A673 (cell line): ENCODE results near the gene ATP2B2. TPM values are rescaled to one million over a fixed set of nuclear protein-coding genes. Genes with fewer than 3 reads are reported as not detected.

Experiments
- BruUV-seq: library from RNA; stranded (reverse); fragments of 400-500 nt; replicated peaks from 2 replicates; lab custom pipeline; 2021; lab: Mats Ljungman, UMichigan
- CTCF ChIA-PET: fragments of 300-600 bp; sonication (Branson Sonifier 250); formaldehyde crosslinking; loops from one replicate; lab custom pipeline; 2022; ENCODE audit warnings: antibody characterized with exemption; lab: Charles Lee
- POLR2A ChIA-PET: fragments of 300-600 bp; sonication (Branson Sonifier 250); formaldehyde crosslinking; loops from one replicate; lab custom pipeline; 2022; ENCODE audit warnings: antibody characterized with exemption; ENCODE audit not compliant: low non-redundant PET; lab: Charles Lee
- DNase-seq: peaks from one replicate; pipeline ENCODE4 v3.0.0-alpha.2; 2015; ENCODE audit warnings: low spot score
- H3K27ac ChIP-seq: fragments of 200-600 bp; sonication (generic); 2 replicates; pipeline ENCODE4 v1.5.1; 2016; ENCODE audit warnings: mixed run types, low read depth, mild to moderate bottlenecking, mixed read lengths, antibody characterized with exemption, low read length; ENCODE audit not compliant: poor library complexity, severe bottlenecking
- H3K27me3 ChIP-seq: fragments of 200-600 bp; sonication (generic); replicated peaks from 2 replicates; pipeline ENCODE4 v1.6.1; 2017; ENCODE audit warnings: mixed run types, low read depth, mild to moderate bottlenecking, mixed read lengths, antibody characterized with exemption, low read length; ENCODE audit not compliant: insufficient read depth, poor library complexity
- H3K36me3 ChIP-seq: fragments of 200-600 bp; sonication (generic); 2 replicates; pipeline ENCODE4 v1.6.1; 2016; ENCODE audit warnings: mixed run types, mild to moderate bottlenecking, mixed read lengths, antibody characterized with exemption, low read length; ENCODE audit not compliant: insufficient read depth, poor library complexity, severe bottlenecking
- H3K4me1 ChIP-seq: fragments of 200-600 bp; sonication (generic); 2 replicates; pipeline ENCODE4 v1.6.1; 2017; ENCODE audit warnings: mixed run types, mild to moderate bottlenecking, mixed read lengths, antibody characterized with exemption, low read length; ENCODE audit not compliant: insufficient read depth, poor library complexity, severe bottlenecking
- H3K4me3 ChIP-seq: fragments of 200-600 bp; sonication (generic); 2 replicates; pipeline ENCODE4 v1.5.1; 2016; ENCODE audit warnings: low read depth, mixed run types, mild to moderate bottlenecking, mixed read lengths, low read length; ENCODE audit not compliant: poor library complexity, severe bottlenecking
- H3K9me3 ChIP-seq: fragments of 200-600 bp; sonication (generic); 2 replicates; pipeline ENCODE4 v1.6.1; 2016; ENCODE audit warnings: mixed run types, low read depth, mild to moderate bottlenecking, mixed read lengths, antibody characterized with exemption, low read length; ENCODE audit not compliant: poor library complexity, severe bottlenecking
- EZH2 ChIP-seq: fragments of 200-600 bp; sonication (generic); IDR thresholded peaks from 2 replicates; pipeline ENCODE4 v1.6.1; 2017; ENCODE audit warnings: borderline replicate concordance, low read depth, mild to moderate bottlenecking, mixed read lengths, antibody characterized with exemption, low read length; ENCODE audit not compliant: poor library complexity, severe bottlenecking
- intact Hi-C: fragments of 100-400 bp; cut with micrococcal nuclease; formaldehyde crosslinking; loops from one replicate; pipeline ENCODE4 v1.10.0; 2022; ENCODE audit not compliant: unreplicated experiment
- total RNA-seq: library from RNA; stranded (reverse); gene quantifications from 2 replicates; pipeline ENCODE4 v1.2.3, GENCODE V29; 2021
- TF ChIP-seq, protein P1 (sequence below): fragments of 300-800, 200-600 bp; sonication (generic); conservative IDR thresholded peaks from 2 replicates; pipeline ENCODE4 v1.5.1; 2017; ENCODE audit warnings: low read depth, mild to moderate bottlenecking, antibody characterized with exemption, low read length, moderate library complexity, mixed read lengths

The ATP2B2 gene
- total RNA-seq, 1 experiment from 2014 or later = 0.17 TPM

DNA sequence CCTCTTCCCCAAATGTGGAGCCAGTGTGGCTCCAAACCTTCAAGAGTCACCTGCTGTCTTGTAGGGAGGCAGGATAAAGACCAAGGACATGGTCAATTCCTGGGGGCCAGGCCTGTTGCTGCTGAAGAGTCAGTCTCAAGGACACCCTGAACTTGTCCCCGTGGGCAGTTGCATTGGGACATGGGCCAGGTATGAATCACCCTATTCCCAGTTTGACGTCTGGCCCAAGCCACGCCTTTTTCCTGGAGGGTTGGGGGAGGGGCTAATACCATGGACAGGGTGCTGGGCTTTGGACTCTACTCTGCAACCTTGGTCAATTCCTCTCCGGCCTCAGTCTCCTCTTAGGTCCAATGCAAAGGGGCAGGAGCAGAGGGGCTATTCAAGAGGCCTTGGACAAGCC, 10.4 kb downstream of the ATP2B2 start:
- intact Hi-C loops = no loop called here
- CTCF ChIA-PET = no interaction called here
- BruUV-seq = no TSS peak
- no peak for DNase-seq
- POLR2A ChIA-PET = no interaction called here
- TF ChIP-seq EZH2 = no peak
- TF ChIP-seq, protein P1, sequence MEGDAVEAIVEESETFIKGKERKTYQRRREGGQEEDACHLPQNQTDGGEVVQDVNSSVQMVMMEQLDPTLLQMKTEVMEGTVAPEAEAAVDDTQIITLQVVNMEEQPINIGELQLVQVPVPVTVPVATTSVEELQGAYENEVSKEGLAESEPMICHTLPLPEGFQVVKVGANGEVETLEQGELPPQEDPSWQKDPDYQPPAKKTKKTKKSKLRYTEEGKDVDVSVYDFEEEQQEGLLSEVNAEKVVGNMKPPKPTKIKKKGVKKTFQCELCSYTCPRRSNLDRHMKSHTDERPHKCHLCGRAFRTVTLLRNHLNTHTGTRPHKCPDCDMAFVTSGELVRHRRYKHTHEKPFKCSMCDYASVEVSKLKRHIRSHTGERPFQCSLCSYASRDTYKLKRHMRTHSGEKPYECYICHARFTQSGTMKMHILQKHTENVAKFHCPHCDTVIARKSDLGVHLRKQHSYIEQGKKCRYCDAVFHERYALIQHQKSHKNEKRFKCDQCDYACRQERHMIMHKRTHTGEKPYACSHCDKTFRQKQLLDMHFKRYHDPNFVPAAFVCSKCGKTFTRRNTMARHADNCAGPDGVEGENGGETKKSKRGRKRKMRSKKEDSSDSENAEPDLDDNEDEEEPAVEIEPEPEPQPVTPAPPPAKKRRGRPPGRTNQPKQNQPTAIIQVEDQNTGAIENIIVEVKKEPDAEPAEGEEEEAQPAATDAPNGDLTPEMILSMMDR = no peak
- Histone ChIP-seq H3K27ac (no peak overlapping the region), H3K4me3 (no peak overlapping the region), H3K4me1 (no peaks in the 10 kb centered on the region), H3K9me3 (no peaks in the 10 kb centered on the region), H3K27me3 (no peaks in the 10 kb centered on the region), H3K36me3 (no peaks in the 10 kb centered on the region)

DNA sequence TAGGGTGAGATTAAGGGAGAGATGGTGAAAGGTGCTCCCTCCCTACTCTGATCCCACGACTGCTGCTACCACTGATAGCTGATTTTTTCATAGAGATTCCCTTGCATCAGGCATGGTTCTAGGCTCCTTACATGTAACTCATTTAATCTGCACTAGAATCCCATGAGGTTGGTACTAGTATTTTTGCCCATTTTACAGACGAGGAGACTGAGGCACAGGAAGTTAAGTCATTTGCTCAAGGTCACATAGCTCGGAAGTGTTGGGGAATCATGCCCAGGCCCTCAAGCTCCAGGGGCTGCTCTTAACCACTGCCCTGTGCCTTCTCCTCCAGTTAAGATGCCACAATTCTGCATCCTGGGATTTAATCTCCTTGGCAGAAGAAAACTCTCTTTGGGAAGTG, 11.2 kb downstream of the ATP2B2 start:
- DNase-seq = no peak
- no TSS peak for BruUV-seq
- Histone ChIP-seq H3K27me3 (no peaks in the 10 kb centered on the region), H3K36me3 (no peaks in the 10 kb centered on the region), H3K9me3 (no peaks in the 10 kb centered on the region), H3K4me1 (no peaks in the 10 kb centered on the region), H3K4me3 (no peak overlapping the region), H3K27ac (no peak overlapping the region)
- ChIA-PET POLR2A (no interaction called here), CTCF (no interaction called here)
- TF ChIP-seq, protein P1 = no peak
- TF ChIP-seq EZH2 = no peak
- intact Hi-C loops = no loop called here

DNA sequence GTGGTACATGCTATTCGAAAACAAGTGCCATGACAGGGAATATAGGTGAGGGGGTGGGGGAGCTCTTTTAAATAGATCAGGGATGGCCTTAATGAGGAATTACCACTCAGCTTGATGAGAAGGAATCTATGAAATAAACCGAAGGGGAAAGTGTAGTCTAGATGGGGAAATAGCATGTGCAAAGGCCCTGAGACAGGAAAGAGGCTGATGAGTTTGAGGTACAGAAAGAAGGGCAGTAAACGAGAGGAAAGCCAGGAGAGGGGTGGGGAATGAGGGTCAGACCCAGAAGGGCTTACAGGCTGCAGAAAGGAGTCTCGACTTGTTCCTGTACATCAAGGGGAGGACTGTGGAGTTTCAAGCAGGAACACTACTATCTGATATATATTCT, 12.2 kb downstream of the ATP2B2 start:
- no peak for TF ChIP-seq EZH2
- TF ChIP-seq, protein P1 = no peak
- Histone ChIP-seq H3K27ac (no peak overlapping the region), H3K4me3 (no peak overlapping the region), H3K36me3 (no peaks in the 10 kb centered on the region), H3K27me3 (no peaks in the 10 kb centered on the region), H3K4me1 (no peaks in the 10 kb centered on the region), H3K9me3 (no peaks in the 10 kb centered on the region)
- intact Hi-C loops = no loop called here
- BruUV-seq = no TSS peak
- DNase-seq = no peak
- ChIA-PET CTCF (no interaction called here), POLR2A (no interaction called here)
